Glomerular visceral epithelial cell (primary cell): ENCODE measurements around the gene HCST.
"Not testable (repeated sequence)": the region's sequence is repeated elsewhere in the genome, so short reads cannot be mapped to it uniquely, and the experiment has no call there.

Experiments used
- DNase-seq: peaks from one replicate; pipeline ENCODE4 v3.0.0-alpha.2; 2016; ENCODE audit errors: extremely low spot score

HCST gene, protein sequence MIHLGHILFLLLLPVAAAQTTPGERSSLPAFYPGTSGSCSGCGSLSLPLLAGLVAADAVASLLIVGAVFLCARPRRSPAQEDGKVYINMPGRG

DNA sequence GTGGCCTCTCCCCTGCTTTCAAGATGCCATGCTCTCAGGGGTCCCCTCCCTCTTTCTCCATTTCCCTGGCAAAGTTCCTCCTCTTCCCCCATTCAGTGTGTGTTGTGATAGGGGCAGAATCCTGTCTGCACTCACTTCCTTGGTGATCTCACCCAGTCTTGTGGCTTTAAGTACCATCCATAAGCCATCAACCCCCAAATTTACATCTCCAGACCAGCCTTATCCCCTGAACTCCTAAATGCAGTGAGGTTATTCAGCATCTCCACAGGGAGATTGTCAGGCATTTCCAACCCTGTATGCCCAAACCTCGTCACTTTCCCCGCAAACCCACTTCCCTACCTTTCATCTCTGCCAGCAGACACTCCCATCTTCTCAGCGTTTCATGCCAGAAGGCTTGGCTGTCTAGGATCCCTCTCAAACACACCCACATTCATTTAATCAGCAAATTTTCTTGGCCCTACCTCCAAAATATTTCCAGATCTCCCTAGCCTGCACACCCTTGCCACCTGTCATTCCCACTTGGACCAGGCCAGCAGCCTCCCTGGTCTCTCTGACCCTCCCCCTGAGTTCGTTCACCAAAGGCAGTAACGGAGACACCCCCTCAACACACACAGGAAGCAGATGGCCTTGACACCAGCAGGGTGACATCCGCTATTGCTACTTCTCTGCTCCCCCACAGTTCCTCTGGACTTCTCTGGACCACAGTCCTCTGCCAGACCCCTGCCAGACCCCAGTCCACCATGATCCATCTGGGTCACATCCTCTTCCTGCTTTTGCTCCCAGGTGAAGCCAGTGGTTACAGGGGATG lies at the start of gene HCST:
TSS of gene HCST (plus strand) at position 676 of the 808 bp plus-strand sequence. CDS start at position 741, 65 bp downstream.
- peak; percentile 37 for DNase-seq

DNA sequence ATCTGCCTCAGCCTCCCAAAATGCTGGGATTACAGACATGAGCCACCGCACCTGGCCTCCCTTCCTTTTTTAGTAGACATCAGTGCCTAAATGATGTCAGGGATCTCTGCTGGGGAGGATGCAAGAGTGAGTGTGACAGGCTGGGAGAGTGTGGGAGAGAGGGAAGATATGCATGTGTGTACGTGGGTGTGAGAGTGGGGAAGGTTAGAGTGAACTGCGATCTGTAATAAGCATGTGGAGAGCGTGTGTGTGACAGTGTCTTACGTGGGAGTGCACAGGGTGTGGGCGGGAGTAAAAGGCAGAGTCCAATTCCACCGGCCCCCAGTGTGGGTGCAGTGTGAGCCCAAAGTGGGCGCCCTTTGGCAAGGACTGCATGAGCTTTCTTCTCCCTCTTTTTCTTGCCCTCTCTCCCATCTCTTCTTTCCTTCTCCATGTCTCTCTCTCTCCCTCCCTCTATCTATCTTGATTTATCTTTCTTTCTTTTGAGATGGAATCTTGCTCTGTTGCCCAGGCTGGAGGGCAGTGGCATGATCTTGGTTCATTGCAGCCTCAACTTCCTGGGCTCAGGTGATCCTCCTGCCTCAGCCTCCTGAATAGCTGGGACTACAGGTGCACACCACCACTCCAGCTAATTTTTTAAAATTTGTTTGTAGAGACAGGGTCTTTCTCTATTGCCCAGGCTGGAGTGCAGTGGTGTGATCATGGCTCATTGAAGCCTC lies 49.1 kb upstream of the HCST start:
- DNase-seq, result no peak

DNA sequence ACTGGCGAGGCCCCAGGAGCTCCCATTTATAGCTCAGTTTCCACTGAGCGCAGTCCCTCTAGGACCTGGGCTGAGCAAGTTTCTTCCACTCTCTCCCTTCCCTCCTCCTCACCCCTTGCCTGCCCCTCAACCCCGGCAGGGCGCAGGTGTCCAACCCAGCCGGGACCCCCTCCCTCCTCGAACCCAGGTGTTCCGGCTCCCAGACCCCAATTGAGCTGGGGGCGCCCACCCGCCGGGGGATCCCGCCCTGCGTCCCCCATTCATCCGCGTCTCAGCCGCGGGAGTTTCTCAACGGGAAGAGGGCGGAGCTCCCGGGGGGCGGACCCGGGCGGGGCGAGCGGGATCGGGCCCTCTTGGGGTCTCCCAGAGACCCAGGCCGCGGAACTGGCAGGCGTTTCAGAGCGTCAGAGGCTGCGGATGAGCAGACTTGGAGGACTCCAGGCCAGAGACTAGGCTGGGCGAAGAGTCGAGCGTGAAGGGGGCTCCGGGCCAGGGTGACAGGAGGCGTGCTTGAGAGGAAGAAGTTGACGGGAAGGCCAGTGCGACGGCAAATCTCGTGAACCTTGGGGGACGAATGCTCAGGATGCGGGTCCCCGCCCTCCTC lies 45.7 kb upstream of the HCST start, which contains the start of gene KIRREL2:
TSS of gene KIRREL2 (plus strand) at position 366 of the 604 bp plus-strand sequence. CDS start at position 575, 209 bp downstream.
- no peak for DNase-seq

DNA sequence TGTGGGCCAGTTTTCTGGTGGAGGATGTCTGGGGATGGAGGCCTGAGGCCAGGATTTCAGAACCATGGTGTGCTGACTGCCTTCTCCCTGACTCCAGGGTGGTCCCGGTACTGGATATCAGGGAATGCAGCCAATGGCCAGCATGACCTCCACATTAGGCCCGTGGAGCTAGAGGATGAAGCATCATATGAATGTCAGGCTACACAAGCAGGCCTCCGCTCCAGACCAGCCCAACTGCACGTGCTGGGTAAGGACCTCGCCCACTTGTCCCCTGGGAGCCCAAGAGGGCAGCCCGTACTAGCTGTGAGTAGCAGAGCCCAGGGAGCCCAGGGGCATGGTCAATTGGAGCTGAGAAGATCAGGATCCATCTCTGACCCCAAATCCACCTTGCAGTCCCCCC lies 44.0 kb upstream of the HCST start:
- DNase-seq, result no peak

GRCh38 chr19:35859414-35859813 lies 42.9 kb upstream of the HCST start:
- no peak for DNase-seq

GRCh38 chr19:35860436-35860817 lies 41.9 kb upstream of the HCST start:
- DNase-seq, result no peak

DNA sequence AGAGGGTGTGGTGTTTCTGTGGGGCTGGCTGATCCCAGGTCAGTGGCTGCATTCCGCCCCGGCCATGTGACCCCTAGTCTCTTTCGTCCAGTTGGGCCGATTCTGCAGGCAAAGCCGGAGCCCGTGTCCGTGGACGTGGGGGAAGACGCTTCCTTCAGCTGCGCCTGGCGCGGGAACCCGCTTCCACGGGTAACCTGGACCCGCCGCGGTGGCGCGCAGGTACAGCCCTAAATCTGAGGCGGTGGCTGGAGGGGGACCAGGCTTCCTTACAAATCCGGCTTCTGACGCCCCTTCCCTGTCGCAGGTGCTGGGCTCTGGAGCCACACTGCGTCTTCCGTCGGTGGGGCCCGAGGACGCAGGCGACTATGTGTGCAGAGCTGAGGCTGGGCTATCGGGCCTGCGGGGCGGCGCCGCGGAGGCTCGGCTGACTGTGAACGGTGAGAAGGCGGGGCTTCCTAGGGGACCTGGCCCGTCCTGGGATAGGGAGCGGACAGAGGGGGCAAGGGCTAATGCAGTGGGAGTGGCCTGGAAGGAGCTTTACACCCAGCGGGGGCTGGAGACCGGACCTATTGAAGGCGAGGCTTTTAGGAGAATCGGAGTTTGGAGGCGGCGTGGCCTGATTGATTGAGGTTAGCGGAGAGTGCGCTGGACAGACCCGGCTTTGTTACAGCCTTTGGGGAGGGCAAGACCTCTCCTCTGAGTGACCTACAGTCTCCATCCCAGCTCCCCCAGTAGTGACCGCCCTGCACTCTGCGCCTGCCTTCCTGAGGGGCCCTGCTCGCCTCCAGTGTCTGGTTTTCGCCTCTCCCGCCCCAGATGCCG lies 41.3 kb upstream of the HCST start:
- no peak for DNase-seq

GRCh38 chr19:35861640-35862160 lies 40.6 kb upstream of the HCST start:
- DNase-seq, result no peak

- no peak for DNase-seq
Observed at GRCh38 chr19:35862528-35862927, 39.8 kb upstream of the HCST start.

DNA sequence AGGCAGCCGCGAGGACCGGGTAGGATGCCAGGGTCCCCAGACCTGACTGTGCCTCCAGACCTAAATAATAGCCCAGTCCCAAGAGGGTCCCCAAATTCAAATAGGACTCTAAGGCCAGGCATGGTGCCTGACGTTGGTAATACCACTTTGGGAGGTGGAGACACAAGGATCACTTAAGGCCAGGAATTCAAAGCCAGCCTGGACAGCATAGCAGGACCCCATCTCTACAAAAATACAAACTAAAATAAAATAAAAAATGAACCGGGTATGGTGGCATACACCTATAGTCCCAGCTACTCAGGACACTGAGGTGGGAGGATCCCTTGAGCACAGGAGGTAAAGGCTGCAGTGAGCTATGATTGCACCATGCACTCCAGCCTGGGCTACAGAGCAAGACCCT lies 39.3 kb upstream of the HCST start:
- no peak for DNase-seq

DNA sequence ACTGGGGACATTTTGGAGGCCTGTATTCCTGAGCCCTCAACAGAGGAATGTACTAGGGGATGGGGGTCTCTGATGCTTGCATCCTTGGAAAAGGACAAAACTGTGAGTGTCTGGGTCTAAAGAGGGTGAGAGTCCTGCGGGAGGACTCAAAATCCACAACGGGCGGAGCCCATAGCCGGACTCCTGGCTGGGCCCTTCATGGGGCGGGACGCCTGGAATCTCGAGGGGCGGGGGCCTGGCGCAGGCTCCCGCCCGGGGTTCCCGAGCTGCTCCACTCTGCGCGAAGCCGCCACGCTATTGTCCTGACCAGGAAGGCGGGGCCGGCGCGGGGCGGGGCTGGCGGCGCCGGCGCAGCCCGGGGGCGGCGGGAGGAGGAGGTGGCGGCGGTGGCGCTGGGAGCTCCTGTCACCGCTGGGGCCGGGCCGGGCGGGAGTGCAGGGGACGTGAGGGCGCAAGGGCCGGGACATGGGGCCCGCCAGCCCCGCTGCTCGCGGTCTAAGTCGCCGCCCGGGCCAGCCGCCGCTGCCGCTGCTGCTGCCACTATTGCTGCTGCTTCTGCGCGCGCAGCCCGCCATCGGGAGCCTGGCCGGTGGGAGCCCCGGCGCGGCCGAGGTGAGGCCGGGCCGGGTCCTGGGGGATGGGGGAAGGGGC lies 34.0 kb upstream of the HCST start, which contains the start of gene APLP1:
TSS of gene APLP1 (plus strand) at position 403 of the 651 bp plus-strand sequence. CDS start at position 466, 63 bp downstream.
- peak; percentile 55 for DNase-seq

GRCh38 chr19:35868823-35869326 lies 33.5 kb upstream of the HCST start:
- DNase-seq, result no peak

GRCh38 chr19:35869327-35870123 lies 32.8 kb upstream of the HCST start:
- peak; percentile 54 for DNase-seq

GRCh38 chr19:35870124-35870736 lies 32.1 kb upstream of the HCST start:
- DNase-seq, result not testable (repeated sequence)

GRCh38 chr19:35870798-35871197 lies 31.5 kb upstream of the HCST start:
- no peak for DNase-seq

DNA sequence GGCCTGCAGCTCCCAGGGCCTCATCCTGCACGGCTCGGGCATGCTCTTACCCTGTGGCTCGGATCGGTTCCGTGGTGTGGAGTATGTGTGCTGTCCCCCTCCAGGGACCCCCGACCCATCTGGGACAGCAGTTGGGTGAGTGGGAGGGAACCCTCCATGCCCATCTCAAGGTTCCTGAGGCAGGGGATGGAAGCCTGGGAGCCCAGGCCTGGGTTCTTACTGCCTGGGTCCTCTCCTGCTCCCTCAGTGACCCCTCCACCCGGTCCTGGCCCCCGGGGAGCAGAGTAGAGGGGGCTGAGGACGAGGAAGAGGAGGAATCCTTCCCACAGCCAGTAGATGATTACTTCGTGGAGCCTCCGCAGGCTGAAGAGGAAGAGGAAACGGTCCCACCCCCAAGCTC lies 30.7 kb upstream of the HCST start:
- no peak for DNase-seq

DNA sequence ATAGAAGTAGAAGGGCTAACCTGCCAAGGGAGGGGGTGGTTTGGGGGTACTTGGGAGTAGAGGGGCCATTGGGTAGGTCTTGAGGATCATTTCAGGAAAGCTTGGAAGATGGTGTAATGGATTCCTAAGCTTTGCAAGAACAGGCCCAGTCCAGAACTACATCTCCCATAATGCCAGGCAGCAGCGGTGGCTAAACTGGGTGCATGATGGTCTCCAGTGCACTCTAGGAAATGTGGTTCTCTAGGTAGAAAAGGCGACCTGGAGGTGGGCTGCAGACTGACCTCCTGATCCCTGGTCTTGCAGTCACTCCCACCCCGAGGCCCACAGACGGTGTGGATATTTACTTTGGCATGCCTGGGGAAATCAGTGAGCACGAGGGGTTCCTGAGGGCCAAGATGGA lies 30.1 kb upstream of the HCST start:
- DNase-seq, result no peak

DNA sequence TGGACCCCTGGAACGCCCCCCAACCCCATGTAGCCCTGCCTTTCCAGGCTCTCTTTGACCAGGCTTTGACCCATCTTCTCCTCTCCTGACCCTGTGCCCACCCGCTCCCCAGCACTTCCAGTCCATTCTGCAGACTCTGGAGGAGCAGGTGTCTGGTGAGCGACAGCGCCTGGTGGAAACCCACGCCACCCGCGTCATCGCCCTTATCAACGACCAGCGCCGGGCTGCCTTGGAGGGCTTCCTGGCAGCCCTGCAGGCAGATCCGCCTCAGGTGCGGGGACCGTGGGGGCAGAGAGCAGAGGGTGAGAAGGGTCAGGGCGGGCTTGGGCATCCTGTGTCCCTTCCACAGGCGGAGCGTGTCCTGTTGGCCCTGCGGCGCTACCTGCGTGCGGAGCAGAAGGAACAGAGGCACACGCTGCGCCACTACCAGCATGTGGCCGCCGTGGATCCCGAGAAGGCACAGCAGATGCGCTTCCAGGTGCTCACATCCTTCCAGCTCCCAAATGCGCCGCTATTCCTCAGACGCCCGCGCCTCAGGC lies 27.9 kb upstream of the HCST start:
- no peak for DNase-seq

DNA sequence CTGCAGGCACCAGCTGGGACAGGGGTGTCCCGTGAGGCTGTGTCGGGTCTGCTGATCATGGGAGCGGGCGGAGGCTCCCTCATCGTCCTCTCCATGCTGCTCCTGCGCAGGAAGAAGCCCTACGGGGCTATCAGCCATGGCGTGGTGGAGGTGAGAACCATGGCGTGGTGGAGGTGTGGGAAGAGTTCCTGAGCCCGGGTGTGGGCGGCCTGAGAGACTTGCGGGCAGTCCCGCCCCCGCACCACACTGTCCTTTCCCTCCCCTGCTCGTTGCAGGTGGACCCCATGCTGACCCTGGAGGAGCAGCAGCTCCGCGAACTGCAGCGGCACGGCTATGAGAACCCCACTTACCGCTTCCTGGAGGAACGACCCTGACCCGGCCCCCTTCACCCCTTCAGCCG lies 23.3 kb upstream of the HCST start:
- DNase-seq, result no peak
